Globus pallidus (tissue), 1 donor: ENCODE data around the gene CCDC158.
A peak's percentile ranks its signal among the peaks of the same experiment; 100 is the strongest.
"Not testable (repeated sequence)": the region's sequence is repeated elsewhere in the genome, so short reads cannot be mapped to it uniquely, and the experiment has no call there.

ENCODE experiments used
- DNase-seq: peaks from one replicate; pipeline ENCODE4 v3.0.0-alpha.2; 2015; ENCODE audit warnings: low spot score

CCDC158 gene

DNA sequence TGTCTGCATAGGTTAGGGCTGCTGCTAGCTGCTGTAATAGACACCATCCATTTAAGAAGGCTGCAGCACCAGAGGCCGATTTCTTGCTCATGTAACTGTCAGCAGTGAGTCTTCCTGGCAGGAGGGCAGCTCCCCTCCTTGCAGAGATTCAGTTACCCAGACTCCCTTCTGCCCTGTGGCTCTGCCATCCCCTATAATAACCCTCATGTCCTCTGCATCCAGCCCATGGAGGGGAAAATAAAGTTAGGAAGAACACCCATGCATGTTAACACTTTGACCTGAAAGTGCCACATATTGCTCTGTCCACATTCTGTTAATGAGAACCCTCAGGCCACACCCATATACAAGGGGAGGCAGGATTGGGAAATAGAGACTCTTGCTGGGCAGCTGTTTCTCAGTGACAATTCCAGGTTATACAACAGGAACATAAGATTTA lies 109.0 kb downstream of the CCDC158 start:
- DNase-seq: no peak

DNA sequence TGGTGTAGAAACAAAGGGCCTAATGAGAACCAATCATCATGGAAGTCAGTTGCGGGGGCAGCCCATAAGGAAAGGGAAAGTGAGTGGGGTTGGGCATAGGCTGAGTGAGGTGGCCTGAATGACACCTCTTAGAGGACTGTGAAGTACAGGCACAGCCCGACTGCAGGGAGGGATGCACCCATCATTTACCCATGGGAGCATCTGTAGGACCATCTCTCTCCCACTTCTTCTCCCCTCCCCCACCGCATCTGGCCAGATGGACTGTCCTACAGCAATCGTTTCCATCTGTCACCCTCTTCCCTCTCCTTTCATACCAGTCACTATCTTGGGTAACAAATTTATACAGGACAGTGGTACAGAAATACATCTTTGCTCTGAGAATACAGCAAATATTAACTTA lies 110.3 kb downstream of the CCDC158 start:
- no peak for DNase-seq

DNA sequence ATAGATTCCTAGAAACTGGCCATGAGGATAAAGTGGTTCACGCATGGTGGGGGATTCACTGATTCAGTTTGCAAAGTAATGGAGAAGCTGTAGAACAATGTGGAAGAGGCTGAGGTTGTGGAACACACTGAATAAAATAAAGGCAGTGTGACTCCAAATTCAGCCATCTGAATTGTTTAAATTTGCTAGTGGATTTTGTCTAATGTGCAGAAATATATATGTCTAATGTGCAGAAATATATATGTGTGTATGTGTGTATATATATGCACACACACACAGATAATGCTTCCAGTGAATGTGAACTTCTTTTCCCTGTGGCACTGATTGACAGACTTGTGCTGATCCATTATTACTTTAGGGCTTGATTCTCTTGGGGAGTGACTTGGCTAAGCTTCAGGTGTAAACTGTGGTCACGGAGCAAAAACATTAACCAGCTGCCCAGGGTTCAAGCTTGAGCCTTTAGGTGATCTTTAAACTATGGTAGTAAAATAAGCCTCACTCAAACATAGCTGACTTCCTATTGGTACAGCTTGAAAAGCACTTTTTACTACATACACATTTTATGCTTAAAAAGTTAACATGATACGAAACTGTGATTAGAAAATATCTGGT lies 110.9 kb downstream of the CCDC158 start:
- DNase-seq: no peak

DNA sequence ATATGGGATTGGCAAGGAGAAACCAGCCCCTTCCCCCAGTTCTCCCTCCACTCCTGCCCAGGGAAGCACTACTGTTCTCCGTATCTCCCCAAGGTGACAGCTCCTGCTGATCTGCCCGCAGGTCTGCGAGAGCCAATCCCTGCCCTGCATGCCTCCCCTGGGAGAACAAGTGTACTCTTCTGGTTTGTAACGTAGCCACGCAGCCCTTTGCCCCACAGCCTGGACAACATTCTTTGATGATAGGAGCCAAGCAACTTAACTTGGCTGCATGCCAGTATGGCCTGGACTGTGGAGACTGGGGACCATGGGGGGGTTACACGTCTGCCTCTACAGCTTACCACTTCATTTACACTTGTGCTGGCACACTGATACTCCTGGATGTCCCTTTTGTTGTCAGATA lies 112.4 kb downstream of the CCDC158 start:
- no peak for DNase-seq

DNA sequence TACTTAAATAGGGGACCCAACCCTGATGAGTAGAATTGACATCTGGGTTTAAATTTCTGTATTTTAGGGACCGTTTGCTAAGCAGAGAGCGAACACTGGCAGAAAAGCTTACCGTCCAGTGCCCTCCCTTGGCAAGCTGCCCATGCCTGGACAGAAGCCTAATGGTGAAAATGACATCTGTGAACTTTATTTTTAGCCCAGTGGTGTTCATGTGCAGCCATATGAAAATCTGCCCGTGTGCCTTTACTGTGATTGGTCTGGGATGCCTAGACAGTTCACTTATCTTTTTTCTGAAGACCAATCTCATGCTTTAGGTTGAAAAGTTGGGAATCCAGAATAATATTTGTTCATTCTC lies 113.3 kb downstream of the CCDC158 start:
- DNase-seq: no peak

DNA sequence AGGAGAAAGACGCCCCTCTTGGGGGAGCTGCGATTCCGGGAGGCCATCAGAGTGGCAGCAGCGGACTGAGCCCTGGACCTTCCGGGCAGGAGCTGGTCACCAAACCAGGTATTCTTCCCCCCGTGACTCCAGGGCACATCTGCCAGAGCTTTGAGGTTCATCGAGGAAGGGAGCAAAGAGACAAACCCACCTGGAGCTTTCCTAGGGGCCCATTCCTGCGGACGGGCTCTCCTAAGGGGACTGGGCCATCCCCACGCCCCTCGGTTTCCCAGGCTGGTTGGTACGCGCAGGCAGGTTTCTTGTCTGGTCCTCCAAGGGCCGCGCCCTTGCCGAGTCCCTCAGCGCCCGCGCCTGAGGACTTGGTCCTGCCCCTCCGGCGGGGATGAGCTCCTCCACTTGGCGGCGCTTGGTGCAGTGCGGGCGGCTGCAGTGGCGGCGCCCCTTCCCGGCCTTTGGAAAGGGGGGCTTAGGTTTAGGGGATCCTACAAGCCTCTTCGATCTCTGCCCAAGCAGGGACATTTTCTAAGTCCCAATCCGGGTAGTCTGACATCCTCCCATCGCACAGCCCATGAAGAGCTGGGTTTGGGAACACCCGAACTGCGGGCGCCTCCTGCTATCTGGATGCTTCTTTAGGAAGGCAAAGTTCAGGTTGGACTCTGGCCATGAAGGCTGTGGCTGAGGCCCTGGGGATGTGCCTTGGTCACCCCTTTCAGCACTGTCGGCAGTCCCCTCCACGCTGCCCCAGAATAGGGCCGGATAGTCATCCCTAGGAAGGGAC lies 113.9 kb downstream of the CCDC158 start:
- peak; percentile 38 for DNase-seq

DNA sequence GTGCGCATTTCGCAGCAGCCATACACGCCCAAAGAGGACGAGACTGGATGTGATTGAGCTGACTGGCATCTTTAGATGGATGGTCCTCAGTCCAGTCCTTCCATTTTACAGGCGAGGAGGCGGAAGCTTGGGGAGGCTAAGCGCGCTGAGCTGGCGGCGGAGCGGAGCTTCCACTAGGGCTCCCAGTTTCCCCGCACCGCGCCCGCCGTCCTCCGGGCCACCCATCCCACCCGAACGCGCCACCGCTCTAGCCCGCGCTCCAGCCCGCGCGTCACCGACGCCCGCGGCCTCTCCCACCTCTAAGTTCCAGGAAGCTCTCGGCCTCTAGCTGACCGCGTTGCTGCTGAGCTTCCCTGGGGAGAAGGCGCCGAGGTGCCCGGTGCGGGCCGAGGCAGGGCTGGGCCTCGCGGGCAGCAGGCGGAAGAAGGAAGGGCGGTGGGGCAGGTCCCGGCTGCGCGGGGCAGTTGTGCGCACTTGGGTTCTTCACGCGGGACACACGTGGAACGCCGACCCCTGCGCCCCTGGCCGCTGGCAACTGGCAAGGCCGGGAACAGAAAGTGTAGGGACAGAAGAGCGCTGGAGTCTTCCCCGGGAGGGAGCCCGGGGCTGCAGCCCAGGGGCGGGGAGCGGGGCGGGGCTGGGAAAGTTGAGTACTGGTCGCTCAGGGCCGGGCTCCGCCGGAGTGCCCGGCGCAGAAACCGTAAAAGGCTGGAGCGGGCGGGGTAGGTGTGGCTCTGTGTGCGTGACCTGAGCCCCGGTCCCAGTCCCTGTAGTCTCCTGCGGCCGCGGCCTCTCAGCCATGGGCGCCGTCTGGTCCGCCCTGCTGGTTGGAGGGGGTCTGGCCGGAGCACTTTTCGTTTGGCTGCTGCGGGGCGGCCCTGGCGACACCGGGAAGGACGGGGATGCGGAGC lies 114.7 kb downstream of the CCDC158 start, which contains the start of gene STBD1:
STBD1 (plus strand) TSS at position 763 of the 911 bp plus-strand sequence; CDS start at position 800, 37 bp downstream.
- DNase-seq: peak; percentile 26

DNA sequence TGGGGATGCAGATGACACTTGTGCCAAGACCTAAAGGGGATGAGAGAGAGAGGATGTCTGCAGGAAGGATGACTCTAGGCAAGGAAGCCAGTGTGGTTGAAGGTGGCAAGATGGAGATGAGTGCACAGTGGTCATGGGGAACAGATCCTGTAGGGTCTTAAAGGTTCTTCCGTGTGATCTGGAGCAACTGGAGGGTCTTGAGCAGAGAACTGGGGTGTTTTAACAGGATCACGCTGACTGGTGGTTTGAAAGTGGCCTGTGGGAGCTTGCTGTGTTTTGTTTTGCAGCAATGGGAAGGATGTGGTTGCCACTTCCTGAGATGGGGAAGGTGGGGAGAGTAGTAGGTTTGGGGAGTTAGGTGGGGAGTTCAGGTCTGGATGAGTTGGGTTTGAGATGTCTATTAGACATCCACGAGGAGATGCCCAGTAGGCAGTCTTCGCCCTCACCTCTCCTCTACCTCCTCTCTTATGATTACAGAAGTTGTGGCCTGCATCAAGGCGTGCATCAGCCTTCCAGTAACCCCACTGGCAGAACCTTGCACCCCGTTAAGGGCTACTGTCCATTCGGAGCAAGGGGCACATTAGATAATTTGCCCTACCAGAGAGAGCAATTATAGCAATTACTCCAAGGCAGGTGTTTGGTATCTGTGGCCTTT lies 115.8 kb downstream of the CCDC158 start:
- no peak for DNase-seq

DNA sequence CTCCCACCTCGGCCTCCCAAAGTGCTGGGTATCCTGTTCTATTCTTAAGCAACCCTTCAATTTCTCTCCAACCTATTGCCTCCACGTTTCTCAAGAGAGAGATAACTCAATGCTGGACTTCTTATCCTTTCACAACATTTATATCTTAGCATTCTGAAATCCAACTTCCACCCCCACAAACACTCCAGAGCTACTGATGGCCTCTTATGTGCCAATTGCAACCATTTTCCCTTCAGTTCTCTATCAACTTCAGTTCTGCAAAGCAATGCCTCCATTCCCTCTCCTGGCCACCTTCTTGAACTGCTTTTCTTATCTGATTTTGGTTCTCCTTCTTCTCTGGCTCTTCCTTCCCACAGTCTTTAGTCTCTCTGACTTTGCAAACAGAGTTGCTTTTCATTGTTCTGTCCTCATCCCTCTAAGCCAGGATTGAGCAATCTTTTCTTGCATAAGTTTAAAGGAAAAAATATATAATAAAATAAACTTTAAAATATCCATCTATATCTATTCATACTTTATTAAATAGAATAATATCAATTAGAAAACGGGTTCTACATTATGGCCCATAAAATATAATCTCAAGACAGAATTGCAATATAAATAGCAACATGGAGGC lies 118.0 kb downstream of the CCDC158 start:
- no peak for DNase-seq

DNA sequence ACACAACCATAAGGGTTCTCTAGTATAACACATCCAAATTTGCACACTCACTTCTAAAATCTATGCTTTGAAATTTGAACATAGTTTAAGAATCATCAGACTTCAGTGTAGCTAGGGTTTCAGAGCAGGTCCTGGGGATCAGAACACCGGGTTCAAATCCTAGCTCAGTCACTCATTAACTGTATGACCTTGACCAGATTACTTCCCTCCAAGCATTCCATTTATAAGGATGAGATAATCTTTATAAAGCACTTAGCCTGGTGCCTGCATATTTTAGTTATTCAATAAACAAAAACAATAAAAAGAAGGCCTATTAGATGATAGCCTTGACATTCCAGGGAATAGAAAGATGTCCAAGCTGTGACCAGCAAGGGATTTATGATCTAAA lies 119.2 kb downstream of the CCDC158 start:
- DNase-seq: no peak

DNA sequence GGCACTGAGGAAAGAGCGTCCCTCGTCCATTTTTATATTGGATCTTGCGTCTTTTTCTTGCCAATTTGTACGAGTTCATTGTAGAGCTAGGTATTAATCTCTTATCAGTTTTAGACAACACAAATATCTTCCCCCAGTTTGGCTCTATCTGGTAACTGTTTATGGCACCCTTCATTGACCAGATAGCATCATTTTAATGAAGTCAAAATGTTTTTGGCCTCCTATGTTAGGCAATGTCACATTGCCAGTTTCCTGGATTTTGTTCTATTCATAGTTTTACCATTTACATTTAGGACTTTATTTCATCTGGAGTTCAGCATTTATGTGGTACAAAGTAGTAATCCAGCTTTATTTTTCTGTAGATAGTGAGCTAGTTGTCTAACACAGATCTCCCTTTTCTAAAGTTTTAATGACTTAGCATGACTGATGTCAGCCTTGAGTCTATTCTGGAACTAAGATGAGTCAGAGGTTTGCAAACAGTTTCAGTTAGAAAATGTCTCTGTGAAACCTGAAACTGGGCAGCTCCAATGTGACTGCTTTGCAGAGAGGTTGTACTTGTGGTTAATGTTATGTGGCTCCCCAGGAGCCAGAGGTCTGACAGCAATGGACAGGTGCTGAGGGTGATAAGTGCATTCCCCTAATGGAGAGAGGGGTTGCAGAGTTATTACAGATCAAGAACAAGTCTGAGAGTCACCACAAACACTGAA lies 119.7 kb downstream of the CCDC158 start:
- DNase-seq: no peak

DNA sequence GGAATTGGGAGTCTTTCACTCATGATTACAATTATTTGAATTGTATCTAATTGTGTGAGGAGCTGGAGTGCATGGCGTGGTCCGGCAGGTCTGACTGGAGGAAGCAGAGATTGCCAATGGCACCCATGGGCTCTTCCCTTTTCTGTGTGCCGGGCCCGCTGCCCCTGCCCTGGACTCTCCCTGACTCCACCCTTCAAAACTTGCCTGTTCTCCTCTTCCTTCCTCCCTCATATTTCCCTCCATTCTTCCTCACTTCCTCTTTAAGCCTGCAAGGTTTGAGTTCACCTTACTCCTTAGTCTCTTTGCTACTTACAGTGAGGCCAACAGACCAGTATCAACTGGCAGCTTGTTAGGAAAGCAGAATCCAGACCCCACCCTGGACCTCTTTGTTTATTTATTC lies 120.9 kb downstream of the CCDC158 start:
- no peak for DNase-seq

DNA sequence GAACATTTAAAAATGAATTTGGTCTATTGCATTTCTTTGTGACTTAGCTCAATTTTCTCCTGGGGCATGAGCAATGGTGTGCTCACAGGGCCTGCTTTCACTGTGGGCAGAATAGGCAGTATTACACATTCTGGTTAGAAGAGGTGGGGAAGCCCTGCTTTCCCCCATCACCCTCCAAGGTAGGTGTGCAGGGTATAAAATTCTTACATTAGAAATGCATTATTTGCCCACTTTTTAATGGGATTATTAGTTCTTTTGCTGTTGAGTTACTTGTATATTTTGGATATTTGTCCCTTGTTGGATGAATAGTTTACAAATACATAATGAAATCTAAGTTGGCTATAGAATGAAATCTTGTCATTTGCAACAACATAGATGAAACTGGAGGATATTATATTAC lies 122.7 kb downstream of the CCDC158 start:
- no peak for DNase-seq

DNA sequence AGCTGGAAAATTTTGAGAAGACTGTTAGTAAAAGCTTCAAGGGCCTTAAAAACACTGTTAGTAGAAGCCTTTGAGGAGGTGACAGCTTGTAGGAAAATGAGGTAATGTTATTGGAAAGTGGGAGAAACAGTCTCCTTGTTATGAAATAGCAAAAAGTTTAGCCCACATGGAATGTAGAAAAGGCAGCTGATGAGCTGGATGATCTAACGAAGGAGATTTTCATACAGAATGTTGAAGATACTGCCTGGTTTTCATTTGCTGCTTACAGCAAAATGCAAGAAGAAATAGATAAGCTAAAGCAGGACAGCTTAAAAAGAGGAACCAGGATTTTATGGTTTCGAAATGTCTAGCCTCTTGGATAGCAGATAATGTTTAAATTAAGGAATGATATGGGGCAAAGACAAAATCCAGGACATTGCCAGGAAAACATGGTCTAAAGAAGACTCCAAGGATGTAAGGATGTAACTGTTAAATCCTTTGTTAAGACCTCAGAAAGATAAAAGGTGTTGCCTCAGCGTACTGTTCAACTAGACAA lies 124.6 kb downstream of the CCDC158 start:
- DNase-seq: no peak

DNA sequence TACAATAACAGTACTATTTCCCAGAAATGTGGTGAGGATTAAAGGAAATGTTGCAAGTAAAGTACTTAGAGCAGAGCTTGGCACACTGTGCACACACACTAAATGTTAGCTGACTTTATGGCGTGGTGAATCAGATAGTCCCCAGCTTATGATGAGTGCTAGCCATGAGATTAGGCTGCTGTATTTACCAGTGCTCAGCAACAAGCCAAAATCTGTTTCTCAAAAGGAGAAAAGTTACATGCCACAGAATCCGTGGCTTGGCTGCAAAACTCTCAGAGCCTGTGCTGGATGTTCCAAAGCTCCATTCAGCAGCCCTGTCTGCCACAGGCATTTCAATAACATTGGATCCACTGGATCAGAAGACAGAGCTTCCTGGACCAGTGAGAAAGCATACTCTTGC lies 127.2 kb downstream of the CCDC158 start:
- no peak for DNase-seq

DNA sequence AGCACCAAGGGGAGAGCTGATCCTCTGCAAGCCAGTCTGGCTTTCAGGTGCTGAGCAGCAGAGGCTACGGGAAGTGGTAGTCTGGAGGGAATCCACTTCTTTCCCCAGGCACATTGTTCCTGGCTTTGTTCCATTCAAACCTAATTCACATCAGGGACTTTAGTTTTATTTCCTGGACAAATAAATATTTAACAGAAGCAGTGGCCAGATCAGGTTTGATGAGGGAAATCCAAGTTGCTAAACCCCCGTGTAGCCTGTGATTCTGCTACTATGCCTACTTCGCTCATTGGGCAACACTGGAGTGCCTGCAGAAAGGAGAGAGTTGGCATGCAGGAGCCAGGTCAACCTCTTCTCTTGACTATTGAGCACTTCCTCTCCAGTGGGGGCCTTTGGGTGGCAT lies 128.2 kb downstream of the CCDC158 start:
- no peak for DNase-seq

DNA sequence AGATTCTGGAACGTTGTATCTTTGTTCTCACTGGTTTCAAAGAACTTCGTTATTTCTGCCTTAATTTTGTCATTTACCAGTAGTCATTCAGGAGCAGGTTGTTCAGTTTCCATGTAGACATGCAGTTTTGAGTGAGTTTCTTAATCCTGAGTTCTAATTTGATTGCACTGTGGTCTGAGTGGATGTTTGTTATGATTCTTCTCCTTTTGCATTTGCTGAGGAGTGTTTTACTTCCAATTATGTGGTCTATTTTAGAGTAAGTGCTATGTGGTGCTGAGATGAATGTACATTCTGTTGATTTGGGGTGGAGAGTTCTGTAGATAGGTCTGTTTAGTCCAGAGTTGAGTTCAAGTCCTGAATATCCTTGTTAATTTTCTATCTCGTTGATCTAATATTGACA lies 133.1 kb downstream of the CCDC158 start:
- DNase-seq: not testable (repeated sequence)

DNA sequence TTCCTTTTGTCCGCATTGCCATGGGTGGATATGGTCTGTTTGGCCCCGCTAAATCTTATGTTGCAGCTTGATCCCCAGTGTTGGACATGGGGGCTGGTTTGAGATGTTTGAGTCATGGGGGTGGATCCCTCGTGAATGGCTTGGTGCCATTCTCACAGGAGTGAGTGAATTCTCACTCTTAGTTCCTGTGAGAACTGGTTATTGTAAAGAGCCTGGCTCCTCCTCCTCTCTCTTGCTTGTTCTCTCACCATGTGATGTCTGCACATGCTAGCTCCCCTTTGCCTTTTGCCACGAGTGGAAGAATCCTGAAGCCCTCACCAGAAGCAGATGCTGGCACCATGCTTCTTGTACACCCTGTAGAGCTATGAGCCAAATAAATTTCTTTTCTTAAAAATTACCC lies 137.0 kb downstream of the CCDC158 start:
- DNase-seq: no peak

DNA sequence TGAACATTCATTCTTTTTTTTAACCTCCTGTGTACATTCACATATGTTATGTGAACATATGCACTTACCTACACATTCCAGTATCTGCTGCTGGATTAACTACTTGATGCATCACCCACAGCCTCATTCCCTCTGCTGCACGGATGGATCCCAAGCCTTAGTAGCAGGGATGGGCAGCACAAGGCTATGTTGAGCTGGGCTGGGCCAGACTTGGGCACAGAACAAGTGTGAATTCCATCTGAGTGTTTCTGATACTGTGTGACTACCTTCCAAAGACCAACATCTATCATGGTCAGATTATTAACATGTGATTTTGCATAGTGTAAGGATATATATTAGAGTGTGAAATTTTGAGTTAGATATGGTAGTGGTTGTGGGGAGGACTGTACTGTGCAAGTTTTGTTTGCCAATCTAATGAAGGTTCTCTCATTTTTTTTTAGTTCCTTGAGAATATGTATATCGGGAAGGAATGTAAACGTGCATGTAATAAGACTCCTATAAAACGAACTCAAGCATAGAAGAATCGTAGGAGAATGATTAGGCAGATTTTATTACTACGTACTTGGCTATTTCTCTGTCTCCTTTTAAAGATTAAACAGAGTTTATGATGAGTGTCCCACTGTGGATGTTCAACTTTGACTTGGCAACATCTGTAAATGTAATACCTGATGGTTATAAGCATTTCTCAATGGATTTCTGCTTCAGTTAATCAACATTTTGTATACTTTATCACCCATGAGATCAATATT lies 137.8 kb downstream of the CCDC158 start:
- DNase-seq: no peak

DNA sequence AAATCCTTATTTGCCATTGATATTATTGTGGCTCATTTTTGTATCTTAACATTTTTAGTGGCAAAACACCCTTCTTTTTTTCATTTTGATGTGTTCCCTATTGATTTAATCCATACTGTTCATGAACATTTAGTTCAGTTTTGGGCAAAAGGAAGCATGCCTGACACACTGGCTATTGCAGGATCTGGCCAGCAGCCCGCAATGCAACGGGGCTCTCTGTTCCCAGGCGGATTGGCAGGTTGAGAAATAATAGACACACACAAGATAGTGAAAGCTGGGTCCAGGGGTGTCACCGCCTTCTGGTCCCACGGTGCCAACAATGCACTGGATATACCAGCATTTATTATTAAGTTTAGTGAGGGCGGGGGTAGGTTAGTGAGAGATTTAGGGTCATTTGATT lies 139.3 kb downstream of the CCDC158 start:
- not testable (repeated sequence) for DNase-seq
